Activated CD4-positive, alpha-beta memory T cell treated with anti-CD3 and anti-CD28 coated beads for 36 hours (primary cell): ENCODE measurements around the gene ZSCAN21. TPM values are rescaled to one million over a fixed set of nuclear protein-coding genes. Genes with fewer than 3 reads are reported as not detected.

Experiments
- CTCF ChIA-PET: fragments of 350-600 bp; sonication (Branson Sonifier 250); formaldehyde crosslinking; loops from one replicate; lab custom pipeline; 2021; ENCODE audit warnings: antibody characterized with exemption, inconsistent platforms; lab: Charles Lee
- POLR2A ChIA-PET: fragments of 350-600 bp; sonication (Branson Sonifier 250); formaldehyde crosslinking; loops from one replicate; lab custom pipeline; 2021; ENCODE audit warnings: antibody characterized with exemption; lab: Charles Lee
- DNase-seq: peaks from one replicate; pipeline ENCODE4 v3.0.0-alpha.2; 2020
- H3K27ac Mint-ChIP-seq: one replicate; pipeline ENCODE4 v1.8.0; 2021; ENCODE audit warnings: mixed read lengths
- H3K27me3 Mint-ChIP-seq: one replicate; pipeline ENCODE4 v1.8.0; 2021; ENCODE audit warnings: mixed read lengths
- H3K36me3 Mint-ChIP-seq: one replicate; pipeline ENCODE4 v1.8.0; 2021; ENCODE audit warnings: mixed read lengths
- H3K4me1 Mint-ChIP-seq: one replicate; pipeline ENCODE4 v1.8.0; 2021; ENCODE audit warnings: low read depth, mixed read lengths
- H3K4me3 Mint-ChIP-seq: one replicate; pipeline ENCODE4 v1.8.0; 2021; ENCODE audit warnings: mild to moderate bottlenecking, mixed read lengths
- H3K9me3 Mint-ChIP-seq: one replicate; pipeline ENCODE4 v1.8.0; 2021; ENCODE audit warnings: mixed read lengths
- intact Hi-C: fragments of 100-400 bp; cut with micrococcal nuclease; formaldehyde crosslinking; loops from one replicate; pipeline ENCODE4 v1.15.1; 2023
- total RNA-seq, 2 experiments: library from RNA; stranded (reverse); gene quantifications; one replicate each; pipeline ENCODE4 v1.2.3, GENCODE V29; 2021

The ZSCAN21 gene
- total RNA-seq, 2 experiments from 2014 or later = 6.2 TPM

DNA sequence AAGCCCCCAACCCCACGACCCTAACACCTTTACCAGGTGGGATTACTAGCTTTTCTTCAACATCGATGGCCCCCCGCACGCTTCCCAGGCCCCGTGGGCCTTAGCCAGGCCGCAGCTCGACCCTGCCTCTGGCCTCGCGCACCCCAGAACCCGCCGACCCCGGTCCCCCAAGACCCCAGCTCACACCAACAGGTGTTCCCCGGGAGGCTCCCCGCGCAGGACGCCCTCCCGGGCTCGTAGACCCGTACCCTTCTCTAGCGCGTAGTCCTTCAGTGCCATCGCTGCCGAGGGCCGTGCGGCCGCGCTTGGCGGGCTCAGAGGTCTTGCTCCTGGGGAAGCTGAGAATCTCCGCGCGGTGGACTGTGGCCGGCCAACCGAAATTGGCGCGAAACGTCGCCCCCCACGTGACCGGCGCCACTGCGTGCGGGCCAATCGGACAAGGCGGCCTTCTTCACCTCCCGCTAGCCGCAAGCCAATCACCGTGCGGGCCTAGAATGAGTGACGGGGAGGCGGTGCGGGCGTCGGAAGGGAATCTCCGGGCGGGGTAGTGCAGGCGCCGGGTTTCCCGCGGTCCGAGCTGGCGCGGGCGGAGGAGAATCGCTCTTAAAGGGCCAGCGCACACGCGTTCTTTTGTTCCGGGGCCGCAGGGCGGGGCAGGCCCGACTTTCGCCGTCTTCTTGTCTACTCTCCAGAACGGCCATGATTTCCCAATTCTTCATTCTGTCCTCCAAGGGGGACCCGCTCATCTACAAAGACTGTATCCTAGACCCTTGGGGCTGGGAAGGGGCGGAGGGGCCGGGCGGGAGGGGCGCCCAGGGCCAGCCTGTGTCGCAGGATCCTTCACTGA, 51.7 kb downstream of the ZSCAN21 start, which contains the start of the genes AP4M1 and MCM7:
AP4M1 (plus strand) TSS at position 628 of the 847 bp plus-strand sequence; CDS start at position 700, 72 bp downstream.
MCM7 (minus strand) TSS at position 382 of the 847 bp plus-strand sequence; CDS start at position 279, 103 bp downstream.
- Mint-ChIP-seq H3K4me1 (peaks cover 40% of the 10 kb centered on the region), H3K27me3 (no peaks in the 10 kb centered on the region), H3K9me3 (no peaks in the 10 kb centered on the region), H3K27ac (peak within 1 kb of the TSS; percentile 95), H3K36me3 (peaks cover 46% of the 10 kb centered on the region), H3K4me3 (peak within 1 kb of the TSS; percentile 90)
- POLR2A ChIA-PET = interaction anchor here (0.6 to 3.5 kb wide), 21 partner anchors 9 to 543 kb away, joined by 3 to 44 read pairs (median 5); partner anchors contain the start of genes COPS6, LAMTOR4, MBLAC1 and MEPCE
- DNase-seq = peak; percentile 99
- CTCF ChIA-PET = interaction anchor here (1.4 to 3.1 kb wide), 5 partner anchors 11 to 31 kb away, joined by 4 to 21 read pairs (median 8); partner anchors contain the start of gene COPS6
- intact Hi-C loops = loop anchor here (1.0 kb wide), 3 partner anchors 18 to 26 kb away; partner anchors contain the start of genes CNPY4, TAF6 and ZNF3

- no peak for DNase-seq
- Mint-ChIP-seq H3K4me3 (peak overlapping the region; percentile 90), H3K4me1 (peaks cover 29% of the 10 kb centered on the region), H3K36me3 (peaks cover 43% of the 10 kb centered on the region), H3K27me3 (no peaks in the 10 kb centered on the region), H3K27ac (peak overlapping the region; percentile 13), H3K9me3 (no peaks in the 10 kb centered on the region)
- intact Hi-C loops = no loop called here
- ChIA-PET CTCF (interaction anchor here (1.2 to 2.7 kb wide), 2 partner anchors 29 to 114 kb away, joined by 4 to 21 read pairs; no protein-coding TSS in a partner anchor), POLR2A (interaction anchor here (0.6 to 3.5 kb wide), 4 partner anchors 14 to 761 kb away, joined by 3 to 44 read pairs (median 12); partner anchors contain the start of genes COPS6 and MBLAC1)
These were observed 53.6 kb downstream of the ZSCAN21 start for GRCh38 chr7:100102950-100103840.

GRCh38 chr7:100105534-100105933, 56.0 kb downstream of the ZSCAN21 start:
- peaks cover 31% of the 10 kb centered on the region for H3K36me3 Mint-ChIP-seq
- no peak overlapping the region for H3K4me3 Mint-ChIP-seq
- intact Hi-C loops = no loop called here
- no peaks in the 10 kb centered on the region for H3K27me3 Mint-ChIP-seq
- DNase-seq = no peak
- peaks cover 8% of the 10 kb centered on the region for H3K4me1 Mint-ChIP-seq
- no peaks in the 10 kb centered on the region for H3K9me3 Mint-ChIP-seq
- ChIA-PET CTCF (no interaction called here), POLR2A (interaction anchor here (1.1 kb wide), 1 partner anchor 12 kb away, joined by 3 read pairs; no protein-coding TSS in a partner anchor)
- H3K27ac Mint-ChIP-seq = no peak overlapping the region

DNA sequence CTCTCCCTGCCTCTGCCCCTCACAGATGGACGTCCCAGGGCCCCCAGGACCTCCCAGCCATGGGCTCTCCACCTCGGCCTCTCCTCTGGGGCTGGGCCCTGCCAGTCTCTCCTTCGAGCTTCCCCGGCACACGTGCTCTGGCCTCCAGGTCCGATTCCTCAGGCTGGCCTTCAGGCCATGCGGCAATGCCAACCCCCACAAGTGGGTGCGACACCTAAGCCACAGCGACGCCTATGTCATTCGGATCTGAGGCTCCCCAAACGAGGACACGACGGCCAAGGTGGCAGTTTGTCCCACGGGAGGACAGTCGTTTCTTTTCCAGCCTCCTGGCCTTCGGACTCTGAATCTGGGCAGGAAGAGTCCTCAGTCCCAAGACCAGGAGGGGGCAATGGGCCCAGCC, 57.1 kb downstream of the ZSCAN21 start:
- DNase-seq = no peak
- H3K4me3 Mint-ChIP-seq = no peak overlapping the region
- H3K9me3 Mint-ChIP-seq = no peaks in the 10 kb centered on the region
- H3K27me3 Mint-ChIP-seq = no peaks in the 10 kb centered on the region
- intact Hi-C loops = no loop called here
- H3K27ac Mint-ChIP-seq = no peak overlapping the region
- peaks cover 31% of the 10 kb centered on the region for H3K36me3 Mint-ChIP-seq
- H3K4me1 Mint-ChIP-seq = peaks cover 8% of the 10 kb centered on the region
- POLR2A ChIA-PET = interaction anchor here (1.1 kb wide), 1 partner anchor 11 kb away, joined by 3 read pairs; no protein-coding TSS in a partner anchor
- CTCF ChIA-PET = no interaction called here

GRCh38 chr7:100107125-100107737, 57.7 kb downstream of the ZSCAN21 start:
- Mint-ChIP-seq H3K9me3 (no peaks in the 10 kb centered on the region), H3K36me3 (peaks cover 35% of the 10 kb centered on the region), H3K4me3 (no peak overlapping the region), H3K27ac (no peak overlapping the region), H3K27me3 (no peaks in the 10 kb centered on the region), H3K4me1 (peaks cover 8% of the 10 kb centered on the region)
- ChIA-PET CTCF (no interaction called here), POLR2A (no interaction called here)
- intact Hi-C loops = no loop called here
- DNase-seq = no peak

GRCh38 chr7:100107890-100108289, 58.3 kb downstream of the ZSCAN21 start:
- intact Hi-C loops = no loop called here
- H3K27me3 Mint-ChIP-seq = no peaks in the 10 kb centered on the region
- CTCF ChIA-PET = no interaction called here
- H3K27ac Mint-ChIP-seq = no peak overlapping the region
- no peaks in the 10 kb centered on the region for H3K9me3 Mint-ChIP-seq
- POLR2A ChIA-PET = no interaction called here
- H3K4me1 Mint-ChIP-seq = peaks cover 2% of the 10 kb centered on the region
- DNase-seq = no peak
- peaks cover 39% of the 10 kb centered on the region for H3K36me3 Mint-ChIP-seq
- H3K4me3 Mint-ChIP-seq = no peak overlapping the region

DNA sequence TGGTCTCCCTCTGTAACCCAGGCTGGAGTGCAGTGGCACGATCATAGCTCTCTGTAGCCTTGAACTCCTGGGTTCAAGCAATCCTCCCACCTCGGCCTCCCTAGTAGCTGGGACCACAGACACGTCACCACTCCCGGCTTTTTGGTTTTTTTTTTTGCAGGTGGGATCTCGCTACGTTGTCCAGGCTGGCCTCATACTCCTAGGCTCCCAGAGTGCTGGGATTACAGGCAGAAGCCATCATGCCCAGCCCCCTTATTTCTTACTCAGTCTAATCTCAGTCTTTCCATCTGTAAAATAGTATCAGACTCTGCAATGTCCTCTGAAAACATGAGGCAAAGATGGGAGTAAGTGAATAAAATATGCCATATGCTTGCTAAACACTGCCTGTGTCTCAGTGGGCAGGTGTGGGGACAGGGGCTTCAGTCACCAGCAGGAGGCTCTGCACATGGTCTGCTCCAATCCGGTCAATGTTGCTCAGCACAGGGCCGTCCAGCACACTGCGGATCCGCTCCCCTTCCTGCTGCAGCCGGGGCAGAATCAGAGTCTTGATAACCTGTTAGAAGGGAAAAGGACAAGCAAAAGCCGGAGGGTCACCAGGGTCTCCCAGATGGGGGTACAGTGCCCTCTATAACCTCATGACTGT, 60.1 kb downstream of the ZSCAN21 start:
- no peaks in the 10 kb centered on the region for H3K9me3 Mint-ChIP-seq
- no peak for DNase-seq
- H3K27me3 Mint-ChIP-seq = no peaks in the 10 kb centered on the region
- no peaks in the 10 kb centered on the region for H3K4me1 Mint-ChIP-seq
- intact Hi-C loops = no loop called here
- no peak overlapping the region for H3K27ac Mint-ChIP-seq
- CTCF ChIA-PET = interaction anchor here (0.7 kb wide), 1 partner anchor 351 kb away, joined by 3 read pairs; no protein-coding TSS in a partner anchor
- POLR2A ChIA-PET = no interaction called here
- peaks cover 43% of the 10 kb centered on the region for H3K36me3 Mint-ChIP-seq
- no peak overlapping the region for H3K4me3 Mint-ChIP-seq

GRCh38 chr7:100111156-100111555, 61.6 kb downstream of the ZSCAN21 start:
- Mint-ChIP-seq H3K9me3 (no peaks in the 10 kb centered on the region), H3K4me1 (no peaks in the 10 kb centered on the region), H3K27ac (no peak overlapping the region), H3K4me3 (no peak overlapping the region), H3K27me3 (no peaks in the 10 kb centered on the region), H3K36me3 (peaks cover 43% of the 10 kb centered on the region)
- intact Hi-C loops = no loop called here
- POLR2A ChIA-PET = interaction anchor here (1.3 kb wide), 1 partner anchor 10 kb away, joined by 3 read pairs; the partner anchor contains the start of genes AP4M1 and MCM7
- no peak for DNase-seq
- CTCF ChIA-PET = interaction anchor here (0.6 kb wide), 1 partner anchor 17 kb away, joined by 5 read pairs; no protein-coding TSS in a partner anchor

GRCh38 chr7:100111914-100112313, 62.3 kb downstream of the ZSCAN21 start:
- no peak overlapping the region for H3K4me3 Mint-ChIP-seq
- peaks cover 42% of the 10 kb centered on the region for H3K36me3 Mint-ChIP-seq
- ChIA-PET POLR2A (interaction anchor here (1.3 kb wide), 1 partner anchor 11 kb away, joined by 3 read pairs; the partner anchor contains the start of genes AP4M1 and MCM7), CTCF (no interaction called here)
- no peak for DNase-seq
- intact Hi-C loops = no loop called here
- H3K27ac Mint-ChIP-seq = no peak overlapping the region
- no peaks in the 10 kb centered on the region for H3K9me3 Mint-ChIP-seq
- H3K27me3 Mint-ChIP-seq = no peaks in the 10 kb centered on the region
- H3K4me1 Mint-ChIP-seq = no peaks in the 10 kb centered on the region
